Inflammatory macrophage treated with lipopolysaccharide for 4 hours (primary cell): ENCODE results near the gene ARSA.

Experiments used
- DNase-seq: peaks from one replicate; pipeline ENCODE4 v3.0.0-alpha.2; 2020

Gene ARSA

DNA sequence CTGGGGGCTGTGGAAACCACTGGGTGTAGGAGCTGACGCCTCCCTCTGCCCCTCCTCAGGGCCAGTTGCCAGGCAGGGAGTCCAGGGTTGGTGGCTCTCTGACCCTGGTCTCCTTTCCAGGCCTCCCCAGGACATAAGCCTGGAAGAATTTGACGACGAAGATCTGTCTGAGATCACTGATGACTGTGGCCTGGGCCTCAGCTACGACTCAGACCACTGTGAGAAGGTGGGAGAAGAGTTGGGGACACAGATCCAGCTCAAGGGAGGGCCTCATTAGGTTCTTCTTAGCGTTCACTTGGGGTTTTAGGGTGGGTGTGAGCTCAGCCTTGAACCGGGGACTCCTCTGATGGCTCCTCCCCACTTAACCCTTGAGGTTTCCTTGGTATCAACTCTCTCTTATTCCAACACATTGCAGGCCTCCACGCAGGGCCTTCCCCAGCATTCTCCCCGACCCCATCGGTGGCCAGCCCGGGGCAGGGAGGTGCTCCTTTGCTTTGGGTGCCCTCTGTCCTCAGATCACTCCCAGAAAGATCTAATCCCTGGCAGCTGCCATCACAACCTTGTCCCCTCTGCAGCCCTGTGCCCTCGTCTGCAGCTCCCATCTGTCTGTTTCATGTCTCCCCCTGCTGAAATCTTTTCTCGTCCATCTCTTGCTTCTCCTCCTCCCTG is 26.1 kb downstream of the ARSA start:
- DNase-seq = no peak

DNA sequence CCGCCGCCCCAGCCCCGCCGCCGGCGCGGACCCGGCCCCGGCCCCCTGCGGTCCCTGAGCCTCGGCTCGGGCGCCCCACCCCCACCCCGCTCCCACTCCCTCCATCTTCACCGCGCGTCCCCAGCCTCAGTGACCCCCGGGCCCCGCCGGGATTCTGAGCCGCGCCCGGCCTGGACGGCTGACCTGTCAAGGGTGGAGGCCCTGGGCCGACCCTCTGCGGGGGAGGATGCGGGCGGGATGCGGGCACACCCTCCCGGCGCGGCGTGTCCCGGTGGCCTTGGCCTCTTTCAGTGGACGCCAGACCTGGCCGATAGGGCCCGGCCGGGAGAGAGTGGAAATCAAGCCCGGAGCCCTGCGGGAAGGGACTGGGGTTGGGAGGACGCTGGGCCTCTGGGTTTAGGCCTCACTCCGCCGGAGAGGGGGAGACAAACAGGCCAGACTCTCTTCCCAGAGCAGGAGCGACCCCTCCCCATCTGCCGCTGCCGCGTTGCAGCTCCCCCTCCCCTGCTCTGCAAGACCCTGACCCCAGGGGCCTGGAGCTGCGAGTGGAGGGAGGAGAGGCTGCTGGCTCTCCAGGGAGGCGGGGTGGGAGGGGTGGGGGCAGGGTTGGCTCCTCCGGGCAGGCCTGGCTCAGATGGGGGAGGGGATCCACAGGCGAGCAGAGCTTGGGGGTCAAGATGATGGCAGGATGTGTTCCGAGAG is 26.8 kb downstream of the ARSA start:
- no peak for DNase-seq

DNA sequence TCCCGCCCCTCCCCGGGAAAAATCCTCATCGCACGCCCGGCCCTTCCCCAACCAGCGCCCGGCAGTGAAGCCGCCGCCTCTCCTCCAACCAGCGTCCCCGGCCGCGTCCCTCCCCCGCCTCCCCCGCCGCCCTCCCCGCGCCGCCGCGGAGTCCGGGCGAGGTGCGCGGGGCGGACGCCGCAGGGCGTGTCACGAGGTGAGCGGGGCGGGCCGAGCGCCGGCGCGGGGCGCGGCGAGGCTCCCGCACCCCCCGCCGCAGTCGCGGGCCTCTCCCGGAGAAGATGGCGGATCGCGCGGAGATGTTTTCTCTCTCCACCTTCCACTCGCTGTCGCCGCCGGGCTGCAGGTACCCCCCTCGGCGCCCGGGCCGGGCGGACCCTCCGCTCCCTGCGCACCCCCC is 27.4 kb downstream of the ARSA start, which contains the start of gene MAPK8IP2:
Gene MAPK8IP2 (plus strand): TSS at position 256 of the 400 bp plus-strand sequence. CDS start 26 bp downstream, at position 282.
- DNase-seq = no peak

DNA sequence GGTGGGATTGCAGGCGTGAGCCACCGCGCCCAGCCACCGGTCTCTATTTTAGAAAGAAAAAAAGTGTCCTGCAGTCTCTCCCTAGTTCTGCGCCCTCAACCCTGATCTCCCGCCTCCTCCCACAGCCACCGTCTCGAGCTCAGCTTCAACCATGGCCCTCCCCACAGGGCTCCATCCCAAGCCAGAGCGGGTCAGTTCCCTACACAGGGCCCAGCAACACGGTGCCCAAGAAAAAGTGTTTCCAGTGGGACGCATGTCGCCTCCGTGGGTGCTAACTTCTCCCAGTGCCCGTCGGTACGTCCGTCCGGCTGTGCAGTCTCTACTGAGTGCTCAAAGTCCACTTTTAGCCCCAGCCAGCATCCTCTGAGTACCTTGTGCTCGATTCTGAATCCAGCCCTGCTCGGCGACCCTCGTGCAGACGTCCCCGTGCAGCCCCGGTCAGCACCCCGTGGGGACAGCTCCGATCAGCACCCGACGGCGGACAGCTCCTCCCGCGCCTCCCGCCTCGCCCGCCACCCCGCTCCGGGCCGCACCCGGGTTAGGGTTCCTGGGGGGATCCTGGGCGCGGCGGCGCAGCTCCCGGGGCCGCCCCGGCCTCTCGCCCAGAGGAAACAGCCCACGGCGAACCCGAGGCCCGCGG is 28.0 kb downstream of the ARSA start:
- peak; percentile 13 for DNase-seq

DNA sequence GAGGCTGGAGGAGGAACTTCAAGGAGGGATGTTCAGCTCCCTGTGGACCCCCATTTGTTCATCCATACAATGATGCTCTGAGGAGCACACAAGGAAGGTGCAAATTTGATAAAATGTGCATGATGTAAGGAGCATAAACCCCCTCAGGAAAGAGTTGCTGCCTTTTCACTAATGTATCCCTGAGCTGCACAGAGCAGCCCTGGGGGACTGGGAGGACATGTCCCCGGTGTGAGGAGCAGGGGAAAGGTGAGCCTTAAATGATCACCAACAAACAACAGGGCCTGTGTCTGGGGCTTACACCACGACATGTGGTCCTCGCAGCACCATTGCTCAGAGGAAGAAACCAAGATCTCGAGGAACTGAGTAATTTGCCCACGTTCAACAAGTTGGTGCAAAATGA is 30.9 kb downstream of the ARSA start:
- DNase-seq = no peak

DNA sequence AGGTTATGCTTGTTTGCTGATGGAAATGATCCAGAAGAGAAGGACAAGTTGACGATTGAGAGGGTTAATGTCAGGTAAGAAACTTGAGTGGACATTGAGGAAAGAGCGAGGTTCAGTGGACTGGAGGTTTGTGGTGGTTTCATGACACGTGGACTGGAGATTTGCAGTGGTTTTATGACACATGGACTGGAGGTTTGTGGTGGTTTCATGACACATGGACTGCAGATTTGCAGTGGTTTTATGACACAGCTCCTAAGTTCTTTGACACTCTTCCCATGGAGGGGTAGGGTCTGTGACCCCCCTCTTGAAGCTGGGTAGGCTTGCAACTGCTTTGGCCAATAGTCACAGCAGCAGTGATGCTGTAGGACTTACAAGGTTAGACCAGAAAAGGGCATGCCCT is 32.8 kb downstream of the ARSA start:
- DNase-seq = no peak

DNA sequence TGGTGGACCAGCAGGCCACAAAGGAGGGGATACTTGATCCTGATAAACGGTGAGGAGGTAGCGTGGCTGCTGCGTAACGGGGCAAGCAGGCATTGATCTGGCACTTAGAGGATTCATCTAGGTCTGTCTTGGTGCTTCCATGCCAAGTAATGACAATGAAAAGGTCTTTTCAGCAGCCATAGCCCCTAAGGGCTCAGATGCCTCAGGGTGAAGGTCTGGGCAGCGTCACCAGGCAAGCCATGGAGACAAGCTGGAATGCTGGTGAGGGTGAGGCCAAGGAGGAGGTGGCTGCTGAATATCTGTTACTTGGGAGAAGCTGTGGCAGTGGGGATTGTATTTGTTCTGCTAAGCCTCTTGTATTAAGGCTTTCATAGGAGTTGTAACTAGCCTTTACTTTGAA is 40.5 kb downstream of the ARSA start:
- no peak for DNase-seq

DNA sequence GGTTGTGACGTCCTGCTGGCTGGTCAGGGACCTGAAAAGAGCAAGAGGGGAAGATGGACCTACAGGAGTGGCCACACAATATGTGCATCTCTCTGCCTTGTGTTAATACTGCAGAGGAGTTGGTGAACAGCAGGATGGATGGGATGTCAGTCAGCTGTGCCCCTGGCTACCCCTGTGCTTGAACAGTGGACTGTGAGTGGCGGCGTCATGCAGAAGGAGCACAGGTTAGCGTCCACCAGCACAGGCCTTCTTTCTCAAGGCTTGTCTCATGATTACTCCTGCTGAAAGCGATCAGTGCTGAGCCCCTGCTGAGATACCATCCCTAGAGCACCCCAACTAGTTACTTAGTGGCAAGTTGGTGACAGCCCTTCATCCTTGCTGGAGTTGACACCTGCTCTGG is 41.5 kb downstream of the ARSA start:
- no peak for DNase-seq

DNA sequence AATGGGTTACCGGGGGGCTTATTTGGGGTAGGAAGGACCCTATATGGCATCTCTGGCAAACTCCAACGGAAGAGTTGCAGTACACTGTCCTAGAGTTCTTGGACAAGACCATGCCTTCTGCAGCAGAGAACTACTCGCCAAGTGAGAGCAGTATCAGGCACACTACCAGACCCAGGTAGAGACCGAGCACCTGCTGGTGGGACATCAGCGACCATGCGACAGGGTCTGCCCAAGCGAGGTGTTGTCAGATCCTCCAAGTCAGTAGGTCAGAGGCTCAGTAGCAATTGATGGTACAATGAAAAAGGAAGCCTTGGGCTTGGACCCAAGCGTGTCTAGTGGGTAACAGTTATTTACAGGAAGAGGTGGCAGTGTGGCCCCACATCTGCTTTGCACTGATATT is 42.2 kb downstream of the ARSA start:
- no peak for DNase-seq

DNA sequence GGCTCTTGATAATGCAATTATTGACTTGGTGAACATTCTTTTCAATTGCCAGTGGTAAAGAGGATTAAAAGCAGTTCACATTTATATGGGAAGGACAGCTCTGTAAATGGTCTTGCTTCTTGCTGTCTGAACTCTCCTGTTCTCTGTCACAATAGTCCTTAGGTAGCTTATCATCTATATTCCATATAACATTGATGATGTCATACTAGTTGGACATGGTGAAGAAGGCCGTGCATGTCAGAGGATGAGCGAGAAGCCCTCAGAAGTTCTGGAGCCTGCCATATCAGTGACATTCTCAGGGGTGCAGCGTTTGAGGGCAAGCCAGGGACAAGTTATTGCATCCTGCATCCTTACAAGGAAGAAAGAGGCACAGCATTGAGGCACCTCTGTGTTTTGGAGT is 42.7 kb downstream of the ARSA start:
- DNase-seq = no peak

DNA sequence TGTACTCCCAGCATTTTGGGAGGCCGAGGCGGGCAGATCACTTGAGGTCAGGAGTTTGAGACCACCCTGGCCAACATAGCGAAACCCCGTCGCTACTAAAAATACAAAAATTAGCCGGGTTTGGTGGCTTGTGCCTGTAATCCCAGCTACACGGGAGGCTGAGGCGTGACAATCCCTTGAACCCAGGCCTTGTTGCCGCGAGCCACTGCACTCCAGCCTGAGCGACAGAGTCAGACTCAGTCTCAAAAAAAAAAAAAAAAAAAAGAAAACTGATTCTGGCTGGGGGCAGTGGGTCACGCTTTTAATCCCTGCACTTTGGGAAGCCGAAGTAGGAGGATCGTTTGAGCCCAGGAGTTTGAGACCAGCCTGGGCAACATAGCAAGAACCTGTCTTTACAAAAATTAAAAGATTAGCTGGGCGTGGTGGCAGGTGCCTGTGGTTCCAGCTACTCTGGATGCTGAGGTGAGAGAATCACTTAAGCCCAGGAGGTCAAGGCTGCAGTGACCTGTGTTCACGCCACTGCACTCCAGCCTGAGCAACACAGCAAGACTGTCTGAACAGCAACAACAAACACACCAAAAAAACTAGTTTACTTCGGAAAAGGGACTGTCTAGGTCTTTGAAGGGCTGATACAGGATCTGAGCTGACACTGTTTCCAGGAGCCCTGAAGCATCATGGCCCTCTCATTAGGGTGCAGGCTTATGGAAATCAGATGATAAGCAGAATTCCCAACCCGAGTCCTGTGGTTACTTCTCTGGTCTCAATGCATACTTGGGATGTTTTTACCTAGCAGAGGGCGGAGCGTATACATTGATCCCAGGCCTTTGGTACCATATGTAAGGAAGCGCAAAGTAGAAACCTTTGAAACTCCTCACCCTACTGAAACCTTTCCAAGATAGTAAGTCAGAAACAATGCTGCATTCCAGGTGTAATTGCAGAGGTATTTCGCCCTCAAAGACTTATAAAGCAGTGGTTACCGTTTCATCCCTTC is 43.6 kb downstream of the ARSA start:
- no peak for DNase-seq

DNA sequence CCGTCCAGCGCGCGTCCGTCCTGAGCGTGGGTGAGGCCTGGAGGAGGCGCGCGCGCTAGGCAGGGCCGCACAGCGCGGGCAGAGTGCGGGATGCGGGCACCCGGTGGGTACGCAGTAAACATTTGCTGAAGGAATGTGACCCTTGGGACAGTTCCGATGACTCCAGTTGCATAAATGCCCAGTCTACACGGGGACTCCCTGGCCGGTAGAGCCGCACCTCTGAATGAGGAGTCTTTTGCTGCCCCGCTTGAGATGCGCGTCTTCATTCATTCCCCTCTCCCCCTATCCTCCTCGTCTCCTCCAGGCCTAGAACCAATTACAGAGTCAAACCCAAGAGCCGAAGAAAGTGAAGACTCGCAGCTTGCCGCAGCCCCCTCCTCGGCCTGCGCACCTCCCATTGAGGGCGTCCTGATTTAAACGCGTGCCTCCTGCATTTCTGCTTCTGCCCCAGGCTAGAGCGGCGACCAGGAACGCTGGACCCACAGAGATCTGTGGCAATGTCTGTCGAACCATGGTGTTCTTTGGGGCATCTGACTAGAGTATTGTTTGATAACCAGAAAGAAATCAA is 44.6 kb downstream of the ARSA start:
- DNase-seq = no peak

DNA sequence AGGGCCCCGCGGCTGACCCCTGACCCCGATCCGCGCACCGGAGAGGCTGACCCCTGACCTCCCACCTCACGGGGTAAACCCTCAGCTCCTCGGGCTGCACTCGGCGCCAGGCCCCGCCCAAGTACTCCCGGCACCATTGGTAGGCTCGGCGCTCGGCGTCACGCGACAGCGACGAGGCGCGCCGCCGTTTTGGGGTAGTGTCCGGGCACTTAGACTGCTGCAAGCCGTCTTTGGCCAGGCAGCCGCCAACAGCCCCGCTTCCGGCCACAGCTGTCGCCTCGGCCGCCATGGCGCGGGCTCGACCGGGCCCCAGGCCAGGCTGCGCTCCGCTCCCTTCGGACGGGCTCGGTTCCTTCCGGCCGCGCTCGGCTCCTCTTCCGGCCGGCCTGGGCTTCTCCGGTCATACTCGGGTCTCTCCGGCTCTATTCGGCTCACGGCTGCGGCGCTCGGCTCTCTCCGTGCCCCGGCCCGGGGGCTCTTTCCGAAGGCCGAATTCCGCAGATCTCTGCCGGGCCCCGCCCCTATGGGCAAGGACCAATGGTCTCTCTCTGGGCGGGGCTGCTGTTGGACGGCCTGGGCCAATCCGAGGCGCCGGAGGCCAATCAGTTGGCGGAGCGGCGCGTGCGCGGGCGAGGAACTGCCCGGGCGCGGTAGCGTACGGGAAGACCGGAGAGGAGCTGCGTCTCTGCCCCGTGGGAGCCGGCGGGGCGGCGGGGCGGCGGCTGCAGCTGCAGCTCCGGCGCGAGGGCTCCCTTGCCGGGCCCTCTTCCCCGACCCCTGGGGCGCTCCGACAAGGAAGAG is 45.3 kb downstream of the ARSA start, which contains the start of gene CHKB:
Gene CHKB (minus strand): TSS at position 357 of the 801 bp plus-strand sequence. CDS start 68 bp downstream, at position 289.
- peak; percentile 99 for DNase-seq

DNA sequence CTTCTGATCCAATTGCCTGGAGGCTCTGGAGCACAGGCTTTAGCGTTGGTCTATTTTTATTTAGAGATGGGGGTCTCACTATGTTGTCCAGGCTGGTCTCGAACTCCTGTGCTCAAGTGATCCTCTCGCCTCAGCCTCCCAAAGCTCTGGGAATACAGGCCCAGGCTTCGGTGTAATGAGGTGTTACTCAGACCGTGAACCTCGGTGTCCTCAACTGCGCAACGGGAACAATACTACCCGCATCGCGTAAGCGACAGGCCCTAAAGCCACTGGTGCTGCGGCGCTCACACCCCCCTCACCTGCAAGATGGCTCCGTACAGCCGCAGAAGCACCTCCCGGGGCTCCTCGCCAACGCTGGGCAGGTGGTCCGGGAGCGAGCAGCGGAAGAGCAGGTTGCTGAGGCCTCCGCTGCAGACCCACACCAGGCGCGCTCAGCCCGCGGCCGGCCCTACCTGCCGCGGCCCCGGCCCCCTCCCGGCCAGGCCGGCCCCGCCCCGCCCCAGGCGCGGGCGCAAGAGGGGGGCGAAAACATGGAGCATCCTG is 45.9 kb downstream of the ARSA start:
- peak; percentile 13 for DNase-seq

DNA sequence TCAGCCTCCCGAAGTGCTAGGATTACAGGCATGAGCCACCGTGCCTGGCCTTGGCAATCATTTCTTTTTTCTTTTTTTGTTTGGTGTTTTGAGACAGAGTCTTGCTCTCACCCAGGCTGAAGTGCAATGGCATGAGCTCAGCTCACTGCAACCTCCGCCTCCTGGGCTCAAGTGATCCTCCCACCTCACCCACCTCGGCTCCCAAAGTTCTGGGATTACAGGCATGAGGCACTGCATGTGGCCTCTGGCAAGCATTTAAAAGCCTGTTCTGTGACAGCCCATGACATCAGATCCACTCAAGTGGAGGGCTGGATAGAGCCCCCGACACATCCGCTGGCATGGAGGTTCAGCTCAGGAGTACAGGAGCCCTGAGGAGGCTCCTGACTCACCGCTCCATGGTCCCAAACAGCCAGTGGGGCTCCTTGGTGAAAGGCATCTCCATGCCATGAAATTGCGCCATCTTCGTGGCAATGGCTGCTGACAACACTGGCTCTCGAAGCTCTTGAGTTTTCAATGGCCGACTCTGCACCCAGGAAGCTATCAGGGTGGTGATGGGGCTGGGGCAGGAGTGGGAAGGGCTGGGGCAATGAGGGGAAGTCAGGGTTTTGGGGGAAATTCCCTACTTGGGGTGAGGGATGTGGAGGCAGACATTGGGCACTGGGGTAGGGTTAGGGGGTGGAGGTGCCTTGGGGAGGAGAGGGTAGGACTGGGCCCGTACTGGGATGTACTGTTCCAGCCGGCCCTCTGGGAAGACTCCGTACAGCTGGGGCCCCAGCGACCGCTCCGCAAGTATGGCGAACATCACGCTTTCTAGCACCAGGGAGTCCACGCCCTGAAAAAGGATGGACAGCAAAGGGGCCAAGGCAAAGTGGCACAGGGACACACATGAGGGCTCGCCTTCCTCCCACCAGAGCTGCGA is 46.7 kb downstream of the ARSA start:
- DNase-seq = peak; percentile 55

DNA sequence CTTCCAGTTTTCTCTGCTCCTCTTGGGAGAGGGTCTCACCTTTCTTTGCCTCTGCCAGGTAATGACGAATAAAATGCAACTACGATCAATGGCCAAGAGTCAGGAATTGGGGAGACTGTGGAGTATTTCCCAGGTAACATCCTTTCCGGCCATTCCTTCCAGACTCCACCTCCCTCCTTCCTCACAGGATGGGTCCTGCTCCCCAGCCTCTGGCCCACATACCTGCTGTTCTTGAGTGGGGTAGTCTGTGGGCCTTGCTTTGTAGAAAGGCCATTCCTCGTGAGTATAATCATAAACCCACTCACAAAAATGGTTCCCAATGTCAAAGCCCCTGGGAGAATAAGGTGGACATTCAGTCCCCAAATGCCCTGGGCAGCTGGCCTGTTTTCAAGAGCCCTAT is 48.2 kb downstream of the ARSA start:
- DNase-seq = no peak

DNA sequence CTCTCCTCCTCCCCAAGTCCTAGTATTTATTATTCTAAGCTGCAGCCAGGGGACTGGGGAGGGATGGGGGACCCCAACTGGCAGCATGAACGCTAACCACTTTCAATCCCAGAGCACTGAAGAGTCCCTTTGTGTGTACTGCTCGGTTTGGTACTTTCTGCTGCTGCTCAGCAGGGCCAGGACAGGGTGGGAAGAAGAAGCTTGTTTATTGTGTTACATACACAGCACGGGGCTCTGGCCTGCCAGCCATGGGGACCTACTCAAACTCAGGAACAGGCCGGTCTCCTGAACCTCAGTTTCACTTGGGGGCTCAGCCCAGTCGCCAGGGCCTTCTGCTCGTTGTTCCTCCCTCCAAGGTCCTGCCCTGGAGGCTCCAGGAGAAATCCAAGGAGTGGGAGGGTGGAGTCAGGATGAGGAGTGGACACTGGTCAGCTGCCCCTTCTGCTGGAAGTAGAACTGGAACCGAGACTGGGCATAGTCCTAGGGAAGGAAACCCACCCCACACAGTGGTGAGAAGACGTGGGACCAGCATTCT is 49.1 kb downstream of the ARSA start:
- no peak for DNase-seq

DNA sequence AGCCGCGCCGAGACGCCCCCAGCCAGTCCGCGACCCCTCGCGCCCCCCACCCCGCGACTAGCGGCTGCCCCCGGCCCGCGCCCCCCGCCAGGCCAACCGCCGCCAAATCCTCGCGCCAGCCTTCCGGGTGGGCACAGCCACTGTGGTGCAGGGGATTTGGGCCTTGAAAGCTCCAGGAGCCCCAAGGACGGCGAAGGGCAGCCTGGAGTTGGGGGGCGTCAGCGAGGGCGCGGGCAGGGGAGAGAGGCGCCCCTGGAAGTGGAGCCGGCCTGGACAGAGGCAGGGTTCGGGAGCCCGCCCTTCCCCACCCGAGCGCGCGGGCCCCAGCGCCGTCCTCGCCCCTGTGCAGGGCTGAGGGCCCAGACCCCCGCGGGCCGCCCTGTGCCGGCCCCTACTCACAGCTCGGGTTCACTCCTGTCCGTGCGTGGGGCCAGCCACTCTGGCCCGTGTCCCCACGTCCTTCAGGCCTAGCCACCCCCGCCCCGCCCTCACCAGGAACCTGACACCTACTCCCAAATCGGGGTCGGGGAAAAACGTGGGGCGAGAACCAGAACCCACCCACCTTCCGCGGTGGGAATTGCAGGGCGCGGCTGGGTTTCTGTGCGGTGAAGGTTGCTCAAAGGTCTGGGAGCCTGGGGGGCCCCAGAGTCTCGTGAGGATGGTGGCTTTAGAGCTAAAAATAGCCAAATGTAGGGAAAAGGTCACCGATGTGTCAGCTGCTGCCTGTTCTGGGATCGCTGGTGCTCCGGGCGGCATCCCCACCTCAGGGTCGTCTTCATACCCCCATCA is 49.8 kb downstream of the ARSA start, which contains the start of gene CPT1B:
Gene CPT1B (minus strand): TSS at position 441 of the 789 bp plus-strand sequence. CDS start 512 bp downstream, outside the sequence.
- no peak for DNase-seq

DNA sequence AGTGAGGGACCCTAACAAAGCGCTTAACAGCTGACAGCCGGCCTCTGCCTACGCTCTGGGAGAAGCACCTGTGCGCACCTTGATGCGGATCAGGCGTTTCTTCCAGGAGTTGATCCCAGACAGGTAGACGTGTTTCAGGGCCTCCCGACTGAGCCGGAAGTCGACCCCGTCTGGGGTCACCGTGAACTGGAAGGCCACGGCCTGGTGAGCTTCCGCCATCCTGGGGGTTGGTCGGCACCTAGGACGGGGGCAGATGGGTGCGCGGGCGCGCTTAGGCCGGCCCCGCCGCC is 50.3 kb downstream of the ARSA start:
- DNase-seq = no peak
